ENCODE data around the gene ARL15.
"Not testable (repeated sequence)": the region's sequence is repeated elsewhere in the genome, so short reads cannot be mapped to it uniquely, and the experiment has no call there.

Gene ARL15

DNA sequence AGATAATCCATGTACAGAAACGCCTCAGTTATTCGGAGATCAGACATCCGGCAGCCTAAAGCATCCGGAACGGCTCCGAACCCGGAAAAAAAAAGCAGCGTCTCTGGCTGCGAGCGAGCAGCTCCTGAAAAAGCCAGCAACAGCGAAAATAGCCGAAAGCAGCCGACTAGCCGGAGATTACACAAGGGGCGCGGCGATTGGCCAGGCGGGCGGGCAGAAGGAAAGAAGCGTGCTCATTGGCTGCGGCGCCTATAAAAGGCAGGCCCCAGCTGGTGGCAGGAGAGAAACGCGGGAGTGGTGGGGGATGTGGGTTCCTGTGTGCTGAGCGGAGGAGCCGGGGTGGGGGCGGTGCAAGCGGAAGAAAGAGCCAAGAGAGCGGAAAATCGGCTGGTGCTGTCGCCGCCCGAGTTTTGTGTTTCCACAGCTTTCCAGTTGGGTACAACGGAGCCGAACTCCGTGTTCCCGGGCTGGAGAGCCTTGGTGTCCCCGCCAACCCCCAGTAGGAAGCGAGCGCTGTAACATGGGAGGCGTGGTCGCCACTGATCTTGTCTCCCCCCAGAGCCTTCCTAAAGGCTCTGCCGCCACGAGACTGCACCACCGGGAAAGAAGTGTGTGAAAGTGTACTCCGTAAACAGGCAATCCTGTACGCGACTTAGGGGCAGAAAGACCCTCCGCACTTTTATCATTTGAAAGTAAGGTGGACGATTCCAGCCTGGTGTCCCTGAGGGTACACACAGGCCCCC is at the start of gene ARL15:
Gene ARL15 (minus strand): TSS at position 141 of the 743 bp plus-strand sequence.
- DNase-seq, result peak; percentile 98

DNA sequence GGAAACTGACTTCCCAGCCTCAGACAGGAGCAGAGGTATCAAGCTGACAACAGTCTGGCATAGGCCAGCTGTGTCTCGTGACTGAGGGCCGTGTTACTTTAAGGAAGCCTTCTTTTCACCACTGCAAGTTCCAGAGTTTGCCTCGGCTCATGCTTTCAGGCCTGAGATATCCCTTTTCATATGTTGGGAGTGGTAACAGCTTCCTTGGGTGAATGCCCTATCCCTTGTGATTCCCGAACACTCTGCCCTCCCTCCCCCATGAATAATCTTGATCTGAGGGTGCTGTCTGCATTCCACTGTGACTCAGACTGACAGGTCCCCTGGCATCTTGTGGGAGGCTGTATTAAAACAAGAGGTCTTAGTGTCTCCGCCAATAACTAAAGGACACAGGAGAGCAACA is 49.7 kb upstream of the ARL15 start:
- DNase-seq, result no peak

DNA sequence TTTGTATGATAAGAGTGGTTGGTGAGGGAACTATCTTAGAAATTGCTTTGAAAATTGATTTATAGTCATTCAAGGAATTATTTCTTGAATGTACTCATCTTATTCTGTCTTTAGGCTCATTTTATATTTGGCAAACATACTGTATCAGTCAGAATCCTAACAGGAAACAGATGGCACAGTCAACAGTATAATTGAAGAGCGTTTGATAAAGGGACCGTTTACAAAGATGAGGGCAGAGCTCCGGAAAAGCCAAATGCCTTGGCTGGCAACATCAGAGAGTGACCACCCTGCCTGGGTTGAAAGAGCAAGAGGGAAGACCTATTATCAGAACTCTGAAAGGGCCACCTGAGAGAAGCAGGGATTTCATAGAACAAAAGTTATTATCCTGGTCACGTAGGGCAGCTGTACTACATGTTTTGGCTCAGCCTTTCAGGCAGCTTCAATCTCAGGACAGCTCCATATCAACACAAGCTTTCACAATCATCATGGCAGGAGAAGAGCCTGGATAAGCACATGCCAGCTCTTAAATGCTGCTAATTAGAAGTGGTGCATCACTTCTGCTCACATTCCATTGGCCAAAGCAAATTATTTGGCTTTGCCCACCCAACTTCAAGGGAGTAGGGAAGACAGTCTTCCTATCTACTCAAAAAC is 47.2 kb upstream of the ARL15 start:
- no peak for DNase-seq

DNA sequence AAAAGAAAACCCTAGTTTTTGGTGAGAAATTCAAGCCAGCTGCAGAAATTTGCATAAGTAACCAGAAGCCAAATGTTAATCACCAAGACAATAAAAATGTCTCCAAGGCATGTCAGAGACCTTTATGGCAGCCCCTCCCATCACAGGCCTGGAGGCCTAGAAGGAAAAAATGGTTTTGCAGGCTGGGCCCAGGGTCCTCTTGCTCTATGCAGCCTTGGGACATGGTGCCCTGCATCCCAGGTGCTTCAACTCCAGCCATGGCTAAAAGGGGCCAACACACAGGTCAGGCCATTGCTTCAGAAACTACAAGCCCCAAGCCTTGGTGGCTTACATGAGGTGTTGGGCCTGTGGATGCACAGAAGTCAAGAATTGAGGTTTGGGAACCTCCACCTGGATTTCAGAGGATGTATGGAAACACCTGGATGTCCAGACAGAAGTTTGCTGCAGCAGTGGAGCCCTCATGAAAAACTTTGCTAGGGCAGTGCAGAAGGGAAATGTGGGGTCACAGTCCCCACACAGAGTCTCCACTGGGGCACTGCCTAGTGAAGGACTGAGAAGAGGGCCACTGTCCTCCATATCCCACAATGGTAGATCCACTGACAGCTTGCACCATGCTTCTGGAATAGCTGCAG is 43.7 kb upstream of the ARL15 start:
- not testable (repeated sequence) for DNase-seq

DNA sequence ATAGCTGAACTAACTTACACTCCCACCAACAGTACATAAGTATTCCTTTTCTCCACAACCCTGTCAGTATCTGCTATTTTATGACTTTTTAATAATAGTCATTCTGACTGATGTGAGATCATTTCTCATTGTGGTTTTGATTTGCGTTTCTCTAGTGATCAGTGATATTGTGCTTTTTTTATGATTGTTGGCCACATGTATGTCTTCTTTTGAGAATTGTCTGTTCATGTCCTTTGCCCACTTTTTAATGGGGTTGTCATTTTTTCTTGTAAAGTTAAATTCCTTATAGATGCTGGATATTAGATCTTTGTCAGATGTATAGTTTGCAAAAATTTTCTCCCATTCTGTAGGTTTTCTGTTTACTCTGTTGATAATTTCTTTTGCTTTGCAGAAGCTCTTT is 42.2 kb upstream of the ARL15 start:
- not testable (repeated sequence) for DNase-seq

DNA sequence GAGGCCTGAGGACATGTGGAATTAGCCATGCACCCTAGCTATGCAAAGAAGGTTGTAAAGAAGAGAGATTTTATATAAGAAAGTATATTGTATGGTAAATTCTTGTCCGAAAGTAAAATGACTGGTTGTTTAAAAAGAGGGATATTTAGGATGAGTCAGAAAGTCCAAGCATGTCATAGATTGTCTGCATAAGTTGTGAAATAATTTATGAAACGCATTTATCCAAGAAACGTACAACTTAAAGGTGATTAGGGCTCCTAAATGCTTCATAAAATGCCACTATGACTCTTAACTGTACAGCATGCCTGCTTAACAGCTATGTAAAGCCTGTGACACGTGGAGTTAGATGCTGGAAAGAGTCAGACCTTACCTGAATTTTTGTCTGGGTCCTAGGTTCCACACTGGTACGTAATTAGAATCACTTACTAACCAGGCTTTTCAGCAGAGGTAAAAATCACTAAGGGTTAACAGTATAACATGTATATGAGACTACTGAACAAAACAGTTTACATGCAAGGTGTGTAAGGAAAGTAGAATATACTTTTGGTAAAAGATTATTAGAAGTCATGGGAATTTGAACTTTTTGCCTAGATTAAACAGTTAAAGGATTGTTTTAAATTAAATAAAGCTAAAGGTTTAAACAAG is 37.0 kb upstream of the ARL15 start:
- no peak for DNase-seq

DNA sequence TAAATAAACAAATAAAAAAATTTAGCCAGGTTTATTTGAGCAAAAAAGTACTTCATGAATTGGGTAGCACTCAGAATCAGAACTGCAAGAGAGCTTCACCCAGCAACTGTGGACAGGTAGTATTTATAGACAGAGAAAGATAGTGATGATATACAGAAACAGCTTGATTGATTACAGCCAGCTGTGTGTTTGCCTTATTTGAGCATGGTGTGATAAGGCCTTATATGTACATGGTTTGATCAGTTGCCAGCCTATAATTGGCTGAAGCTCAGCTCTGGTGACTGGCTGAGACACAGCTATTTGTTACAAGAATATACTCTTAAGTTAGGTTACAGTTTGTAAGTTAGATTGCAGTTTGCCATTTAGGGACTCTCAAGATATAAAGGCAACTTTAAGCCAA is 34.3 kb upstream of the ARL15 start:
- DNase-seq, result no peak

DNA sequence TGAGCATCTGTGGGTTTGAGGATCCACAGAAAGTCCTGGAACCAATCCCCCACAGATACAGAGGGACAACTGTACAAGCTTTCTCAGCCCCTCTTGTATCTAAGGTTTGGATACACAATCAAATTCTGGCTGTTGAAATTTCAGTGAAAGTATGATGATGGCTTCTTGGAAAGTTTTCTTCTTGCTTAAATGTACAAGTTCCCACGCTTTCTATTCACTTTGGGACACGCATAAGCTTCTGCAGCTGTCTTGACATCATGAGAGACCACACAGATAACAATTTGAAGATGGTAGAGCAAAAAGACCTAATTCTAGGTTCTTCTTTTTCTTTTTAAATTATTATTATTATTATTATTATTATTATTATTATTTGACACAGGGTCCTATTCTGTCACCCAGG is 31.6 kb upstream of the ARL15 start:
- DNase-seq, result no peak

DNA sequence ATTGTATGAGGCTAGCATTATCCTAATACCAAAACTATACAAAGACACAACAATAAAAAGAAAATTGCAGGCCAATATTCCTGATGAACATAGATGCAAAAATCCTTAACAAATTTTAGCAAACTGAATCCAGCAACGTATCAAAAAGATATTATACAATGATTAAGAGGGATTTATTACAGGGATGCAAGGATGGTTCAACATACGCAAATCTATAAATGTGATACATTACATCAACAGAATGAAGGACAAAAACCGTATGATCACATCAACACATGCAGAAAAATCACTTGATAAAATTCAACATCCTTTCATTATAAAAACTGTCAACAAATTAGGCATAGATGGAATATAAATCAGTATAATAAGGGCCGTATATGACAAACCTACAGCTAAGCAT is 27.1 kb upstream of the ARL15 start:
- DNase-seq, result no peak

DNA sequence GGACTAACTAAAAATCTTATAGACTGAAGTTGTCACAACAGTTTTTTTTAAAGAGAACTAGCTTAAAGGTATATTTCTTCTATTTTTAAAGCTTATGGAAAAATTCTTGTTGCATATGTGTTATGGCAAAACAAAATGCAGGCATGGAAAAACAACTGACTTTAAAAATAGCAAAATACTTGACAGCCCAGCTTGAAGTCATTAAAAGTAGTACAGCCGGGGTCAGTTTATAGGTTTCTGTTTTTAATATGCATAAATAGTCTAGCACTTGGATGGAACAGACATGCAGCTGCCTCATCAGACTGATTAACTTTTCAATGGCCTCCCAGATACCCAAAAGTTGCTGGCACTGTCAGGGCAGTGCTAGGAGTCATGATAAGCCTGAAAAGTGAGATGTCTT is 22.3 kb upstream of the ARL15 start:
- no peak for DNase-seq

DNA sequence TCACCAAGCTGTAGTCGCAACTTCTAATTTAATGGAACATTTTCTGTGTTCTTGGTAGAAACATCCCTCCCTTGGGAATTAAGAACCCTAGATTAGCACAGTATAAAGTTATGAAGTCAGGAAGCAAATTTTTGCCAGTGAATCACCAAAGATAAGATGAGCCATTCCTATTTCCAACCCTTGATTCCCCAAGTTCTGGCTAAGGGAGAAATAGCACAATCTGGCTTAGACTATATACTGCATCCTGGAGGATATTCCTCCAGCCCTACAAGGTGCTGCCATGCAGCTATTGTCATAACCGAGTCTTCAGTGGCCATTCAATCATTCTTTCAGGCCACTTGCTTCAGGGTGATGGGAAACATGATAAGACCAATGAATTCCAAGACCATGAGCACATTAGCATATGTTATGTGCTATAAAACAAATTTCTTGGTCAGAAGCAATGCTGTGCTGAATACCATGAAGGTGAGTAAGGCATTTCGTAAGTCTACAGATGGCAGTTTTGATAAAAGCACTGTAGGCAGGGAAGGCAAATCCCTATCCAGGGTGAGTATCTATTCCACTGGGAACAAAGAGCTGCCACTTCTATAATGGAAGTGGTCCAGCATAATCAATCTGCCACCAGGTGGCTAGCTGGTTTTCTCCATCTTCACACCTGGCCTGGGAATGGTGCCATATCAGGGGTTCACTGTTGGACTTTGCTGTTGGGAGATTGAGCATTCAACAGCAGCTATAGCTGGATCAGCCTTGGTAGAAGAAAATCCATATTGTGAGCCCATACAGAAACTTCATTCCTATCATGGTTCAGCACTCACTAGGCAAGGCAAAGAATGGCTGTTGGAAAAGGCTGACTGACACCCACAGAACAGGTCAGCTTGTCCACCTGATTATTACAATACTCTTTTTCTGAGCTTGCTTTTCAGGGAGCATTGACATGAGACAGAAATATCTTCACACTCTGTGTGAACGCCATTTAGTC is 19.6 kb upstream of the ARL15 start:
- no peak for DNase-seq

DNA sequence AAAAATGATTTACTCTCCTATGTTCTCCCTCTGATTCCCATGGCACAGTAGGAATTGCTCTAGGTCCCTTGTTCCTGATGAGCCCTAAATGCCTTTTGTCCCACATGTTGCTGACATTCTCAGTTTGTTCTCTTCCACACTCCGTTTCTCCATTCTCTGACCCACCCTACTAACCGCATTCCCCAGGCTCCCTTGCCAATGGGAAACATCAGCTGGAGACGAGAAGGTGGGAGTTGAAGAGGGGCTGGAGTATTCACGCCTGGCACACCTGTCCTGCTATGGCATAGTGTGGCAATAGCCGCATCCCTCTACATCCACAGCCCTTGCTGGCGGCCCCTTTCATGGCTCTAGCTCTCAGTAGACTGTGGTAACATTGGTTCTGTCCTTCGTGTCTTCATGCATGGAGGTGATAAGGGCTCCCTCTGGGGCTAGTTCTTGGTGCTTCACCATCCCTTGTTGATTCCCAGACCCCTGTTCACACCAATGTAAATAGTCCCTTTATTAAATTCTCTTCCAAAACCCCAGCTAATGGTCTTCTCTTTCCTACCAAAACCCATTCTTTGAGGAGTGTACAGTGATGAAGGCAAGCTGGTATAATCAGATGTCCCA is 16.4 kb upstream of the ARL15 start:
- DNase-seq, result no peak

DNA sequence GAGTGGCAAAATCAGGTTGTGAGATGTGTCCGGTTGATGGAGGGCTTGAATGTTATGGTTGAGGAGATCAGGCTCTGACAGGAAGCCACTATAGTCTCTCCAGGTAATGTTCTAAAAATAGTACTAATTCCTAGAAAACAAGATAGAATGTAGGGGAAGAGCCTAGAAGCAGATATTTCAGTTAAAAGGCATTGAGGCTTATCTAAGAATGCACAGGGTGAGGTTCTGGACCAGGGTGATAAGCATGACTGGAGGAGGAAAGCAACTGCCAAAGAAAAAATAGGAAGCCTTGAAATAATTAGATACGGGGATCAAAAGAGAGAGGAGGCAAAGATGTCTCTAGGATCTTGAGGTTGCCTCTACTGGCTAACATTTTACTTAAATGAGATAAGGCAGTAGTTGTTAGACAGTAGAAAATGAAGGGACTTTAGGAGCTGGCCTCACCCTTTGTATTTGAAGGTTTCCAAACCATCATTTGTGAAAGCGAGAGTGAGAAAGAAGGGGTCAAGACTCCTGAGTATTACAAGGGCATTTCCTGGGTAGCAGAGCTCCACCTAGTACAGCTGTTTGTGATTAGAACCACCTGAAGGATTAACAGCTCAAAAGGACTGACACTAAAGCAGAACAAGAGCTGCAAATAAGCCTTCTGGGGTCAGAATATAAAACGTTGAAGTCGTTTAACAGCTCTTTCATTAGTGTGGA is 15.4 kb upstream of the ARL15 start:
- no peak for DNase-seq

DNA sequence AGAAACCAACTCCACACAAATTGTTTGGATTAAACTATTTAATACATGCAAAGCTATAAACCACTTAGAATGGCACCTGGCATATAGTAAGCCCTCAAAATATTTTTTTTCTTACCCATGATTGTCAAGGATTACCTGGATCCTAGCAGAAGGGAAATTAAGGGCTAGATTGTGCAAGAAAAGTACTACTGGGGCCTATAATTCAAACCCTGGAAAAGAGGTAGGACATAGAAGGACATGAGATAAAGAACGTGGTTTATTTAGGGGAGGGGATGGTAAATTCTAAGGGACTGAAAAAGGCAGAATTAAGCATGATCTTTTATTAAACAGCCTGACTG is 14.9 kb upstream of the ARL15 start:
- no peak for DNase-seq

DNA sequence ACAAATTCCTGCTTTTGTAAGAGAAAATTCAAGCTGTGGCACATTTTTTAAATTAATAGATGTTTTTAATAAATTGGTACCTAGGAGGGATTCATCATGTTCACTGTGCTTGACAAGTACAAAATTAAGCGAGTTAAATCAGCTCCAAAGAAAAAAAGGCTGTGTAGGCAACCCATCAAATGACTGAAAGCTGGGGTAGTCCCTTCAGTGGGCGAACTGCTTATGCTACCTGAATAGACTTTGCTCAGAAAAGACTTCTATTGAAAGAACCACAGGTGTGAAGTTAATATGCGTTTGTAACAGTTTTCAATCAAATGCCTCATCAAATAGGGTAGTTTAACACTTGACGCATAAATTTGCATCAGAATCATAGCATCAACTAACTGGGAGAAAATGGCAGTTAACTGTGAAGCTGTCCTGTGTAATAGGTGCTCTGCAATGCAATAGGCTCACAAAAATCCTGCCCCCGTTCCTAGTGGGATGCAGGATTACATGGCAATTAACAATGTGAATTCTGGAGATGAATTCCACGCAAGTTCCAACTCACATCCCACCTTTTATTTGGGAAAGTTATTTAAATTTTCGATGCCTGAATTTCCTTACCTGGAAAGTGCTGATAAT is 14.4 kb upstream of the ARL15 start:
- DNase-seq, result no peak

DNA sequence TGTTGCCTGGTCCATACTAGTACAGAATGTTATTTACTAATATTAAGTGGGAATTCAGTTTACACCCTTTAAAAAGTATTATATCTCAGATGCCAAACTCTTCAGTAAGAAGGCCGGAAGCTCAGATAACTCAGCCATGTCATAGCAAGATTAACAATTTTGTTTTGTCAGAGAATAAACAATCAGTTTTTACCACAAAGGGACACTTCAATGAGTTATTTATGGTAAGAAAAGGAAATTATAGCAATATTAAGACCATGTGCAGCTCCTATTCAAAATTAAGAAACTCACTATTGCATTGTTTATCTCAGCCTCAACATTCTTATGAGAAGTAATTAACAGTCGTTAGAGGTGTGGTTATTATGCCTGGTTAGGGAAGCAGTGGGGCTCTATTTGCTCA is 13.1 kb upstream of the ARL15 start:
- DNase-seq, result no peak

DNA sequence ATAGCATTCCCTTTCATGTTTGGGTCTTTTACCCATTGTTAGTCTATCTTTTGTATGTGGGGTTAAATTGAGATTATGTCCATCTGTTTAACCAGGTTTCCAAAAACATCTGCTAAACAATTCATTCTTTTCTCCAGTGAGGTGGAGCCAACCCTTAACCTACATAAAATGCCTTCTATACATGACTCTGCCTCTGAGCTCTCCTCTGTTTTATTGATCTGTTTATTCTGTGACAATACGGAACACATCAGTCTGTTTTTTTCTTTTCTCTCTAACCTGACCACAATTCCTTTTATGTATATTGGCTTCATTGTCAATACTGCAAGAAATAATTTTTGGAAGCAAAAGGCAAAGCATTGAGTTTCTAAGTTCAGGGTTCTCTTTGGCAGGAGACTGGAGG is 9.9 kb upstream of the ARL15 start:
- no peak for DNase-seq

DNA sequence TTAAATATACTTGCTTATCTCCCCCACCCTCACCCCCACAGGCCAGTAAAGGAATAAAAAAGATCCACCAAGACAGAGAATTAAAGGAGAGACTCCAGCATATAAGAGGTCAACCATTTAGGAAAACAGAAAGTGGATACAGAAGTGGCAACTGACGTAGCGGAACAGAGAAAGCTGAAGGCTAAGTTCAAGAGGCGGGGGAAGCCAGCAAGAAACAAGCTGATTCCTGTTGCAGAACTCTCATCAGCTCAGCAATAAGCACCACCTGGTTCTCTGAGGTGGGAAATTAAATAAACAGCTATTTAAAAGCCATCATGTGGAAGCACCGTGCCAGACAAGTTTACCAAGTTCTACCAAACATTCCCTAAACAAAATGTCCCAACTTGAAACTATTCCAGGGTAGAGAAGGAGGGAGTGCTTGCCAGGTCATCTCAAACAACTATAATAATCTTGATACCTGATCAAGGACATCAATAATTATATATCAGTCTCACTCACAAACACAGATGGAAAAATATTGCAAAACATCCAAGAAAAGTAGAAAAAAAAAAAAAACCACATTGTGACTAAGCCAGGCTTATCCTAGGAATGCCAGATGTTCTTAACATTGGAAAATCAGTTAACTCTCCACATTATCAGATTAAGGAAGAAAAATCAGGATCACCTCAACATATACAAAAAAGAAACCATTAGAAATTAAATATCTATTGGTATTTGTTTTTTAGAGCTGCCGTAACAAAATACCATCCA is 7.3 kb upstream of the ARL15 start:
- no peak for DNase-seq

DNA sequence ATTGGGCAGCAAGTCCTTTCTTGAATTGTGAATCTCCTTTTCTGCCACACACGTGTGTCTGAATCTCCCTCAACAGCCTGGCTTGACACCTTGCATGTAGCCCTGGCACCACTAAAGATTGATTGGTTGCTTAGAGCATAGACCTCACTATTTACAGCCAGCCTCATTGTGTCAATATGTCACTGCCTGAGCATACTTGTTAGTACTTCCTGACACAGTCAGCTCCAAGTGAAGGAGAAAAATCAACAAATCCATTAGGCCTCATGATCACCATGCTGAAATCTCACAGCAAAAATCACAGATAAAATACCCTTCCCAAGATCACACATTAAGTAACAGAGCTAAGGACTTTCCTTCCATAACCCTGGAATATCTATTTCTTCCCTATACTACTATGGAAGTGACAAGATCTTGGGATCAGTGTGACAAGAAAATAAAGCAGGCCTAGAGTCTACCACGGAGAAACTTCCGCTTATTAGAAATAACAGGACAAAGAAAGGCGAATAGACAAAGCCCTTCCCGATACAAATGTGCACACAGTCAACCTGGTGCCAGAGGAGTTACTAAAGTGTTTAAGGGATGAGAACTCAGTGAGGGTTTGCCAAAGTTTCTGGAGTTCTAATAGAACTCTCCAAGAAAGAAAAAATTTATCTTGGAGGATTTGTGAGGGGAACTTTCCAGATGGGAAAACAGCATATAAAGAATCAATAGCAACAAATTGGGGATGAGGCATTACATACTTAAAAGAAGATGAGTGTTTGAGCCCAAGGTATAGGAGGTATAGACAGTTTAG is 5.6 kb upstream of the ARL15 start:
- DNase-seq, result no peak

All from CD4-positive, alpha-beta T cell treated with Interleukin-4 for 4 hours (primary cell).